ENCODE results near the gene KRTAP4-4.
"Not testable (repeated sequence)": the region's sequence is repeated elsewhere in the genome, so short reads cannot be mapped to it uniquely, and the experiment has no call there.

Gene KRTAP4-4

GRCh38 chr17:41147531-41148204 is 12.9 kb downstream of the KRTAP4-4 start:
- no peak for FAIRE-seq
- DNase-seq (ENCODE audit: insufficient read length, low spot score): no peak
- TF ChIP-seq, protein P1, sequence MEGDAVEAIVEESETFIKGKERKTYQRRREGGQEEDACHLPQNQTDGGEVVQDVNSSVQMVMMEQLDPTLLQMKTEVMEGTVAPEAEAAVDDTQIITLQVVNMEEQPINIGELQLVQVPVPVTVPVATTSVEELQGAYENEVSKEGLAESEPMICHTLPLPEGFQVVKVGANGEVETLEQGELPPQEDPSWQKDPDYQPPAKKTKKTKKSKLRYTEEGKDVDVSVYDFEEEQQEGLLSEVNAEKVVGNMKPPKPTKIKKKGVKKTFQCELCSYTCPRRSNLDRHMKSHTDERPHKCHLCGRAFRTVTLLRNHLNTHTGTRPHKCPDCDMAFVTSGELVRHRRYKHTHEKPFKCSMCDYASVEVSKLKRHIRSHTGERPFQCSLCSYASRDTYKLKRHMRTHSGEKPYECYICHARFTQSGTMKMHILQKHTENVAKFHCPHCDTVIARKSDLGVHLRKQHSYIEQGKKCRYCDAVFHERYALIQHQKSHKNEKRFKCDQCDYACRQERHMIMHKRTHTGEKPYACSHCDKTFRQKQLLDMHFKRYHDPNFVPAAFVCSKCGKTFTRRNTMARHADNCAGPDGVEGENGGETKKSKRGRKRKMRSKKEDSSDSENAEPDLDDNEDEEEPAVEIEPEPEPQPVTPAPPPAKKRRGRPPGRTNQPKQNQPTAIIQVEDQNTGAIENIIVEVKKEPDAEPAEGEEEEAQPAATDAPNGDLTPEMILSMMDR (IDR thresholded peaks at IDR 0.05; ENCODE audit: insufficient read depth, missing control alignments): no peak

DNA sequence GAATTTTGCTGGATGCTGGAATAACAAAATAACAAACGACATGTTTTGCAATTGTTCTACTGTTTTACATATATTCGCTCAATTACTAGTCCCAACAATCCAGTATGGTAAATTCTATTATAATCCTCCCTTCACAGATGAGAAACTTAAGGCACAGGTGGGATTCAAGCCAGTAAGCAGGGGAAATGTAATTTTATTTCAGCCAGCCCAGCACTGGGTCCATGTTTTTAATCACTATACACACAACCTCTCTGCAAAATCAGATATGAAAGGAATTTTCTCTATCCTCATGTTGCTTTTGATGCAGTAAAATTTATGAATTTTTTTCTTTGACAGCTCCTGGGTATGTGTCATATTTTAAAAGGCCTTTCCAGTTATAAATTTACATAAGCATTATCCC is 15.3 kb downstream of the KRTAP4-4 start:
- FAIRE-seq: no peak
- DNase-seq (ENCODE audit: insufficient read length, low spot score): no peak
- TF ChIP-seq, protein P1 (IDR thresholded peaks at IDR 0.05; ENCODE audit: insufficient read depth, missing control alignments): no peak

DNA sequence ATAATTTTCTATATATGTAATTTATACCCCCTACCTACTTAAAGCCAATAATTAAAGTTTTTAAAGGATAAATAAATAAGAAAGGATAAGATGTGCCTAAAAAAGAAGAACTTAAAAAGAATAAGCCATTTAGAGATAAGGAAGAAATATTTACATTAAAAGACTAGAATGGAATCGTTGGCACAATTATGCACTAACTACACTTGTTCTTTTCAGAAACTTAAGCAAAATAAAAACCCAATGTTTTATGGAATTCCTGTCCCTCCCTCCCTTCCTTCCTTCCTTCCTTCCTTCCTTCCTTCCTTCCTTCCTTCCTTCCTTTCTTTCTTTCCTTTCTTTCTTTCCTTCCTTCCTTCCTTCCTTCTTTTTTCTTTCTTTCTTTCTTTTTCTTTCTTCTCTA is 15.7 kb downstream of the KRTAP4-4 start:
- TF ChIP-seq, protein P1 (IDR thresholded peaks at IDR 0.05; ENCODE audit: insufficient read depth, missing control alignments): no peak
- DNase-seq (ENCODE audit: insufficient read length, low spot score) (no peak), FAIRE-seq (no peak)

- TF ChIP-seq, protein P1 (IDR thresholded peaks at IDR 0.05; ENCODE audit: insufficient read depth, missing control alignments): no peak
- FAIRE-seq (no peak), DNase-seq (ENCODE audit: insufficient read length, low spot score) (no peak)
These were observed 19.2 kb downstream of the KRTAP4-4 start for GRCh38 chr17:41141361-41141760.

DNA sequence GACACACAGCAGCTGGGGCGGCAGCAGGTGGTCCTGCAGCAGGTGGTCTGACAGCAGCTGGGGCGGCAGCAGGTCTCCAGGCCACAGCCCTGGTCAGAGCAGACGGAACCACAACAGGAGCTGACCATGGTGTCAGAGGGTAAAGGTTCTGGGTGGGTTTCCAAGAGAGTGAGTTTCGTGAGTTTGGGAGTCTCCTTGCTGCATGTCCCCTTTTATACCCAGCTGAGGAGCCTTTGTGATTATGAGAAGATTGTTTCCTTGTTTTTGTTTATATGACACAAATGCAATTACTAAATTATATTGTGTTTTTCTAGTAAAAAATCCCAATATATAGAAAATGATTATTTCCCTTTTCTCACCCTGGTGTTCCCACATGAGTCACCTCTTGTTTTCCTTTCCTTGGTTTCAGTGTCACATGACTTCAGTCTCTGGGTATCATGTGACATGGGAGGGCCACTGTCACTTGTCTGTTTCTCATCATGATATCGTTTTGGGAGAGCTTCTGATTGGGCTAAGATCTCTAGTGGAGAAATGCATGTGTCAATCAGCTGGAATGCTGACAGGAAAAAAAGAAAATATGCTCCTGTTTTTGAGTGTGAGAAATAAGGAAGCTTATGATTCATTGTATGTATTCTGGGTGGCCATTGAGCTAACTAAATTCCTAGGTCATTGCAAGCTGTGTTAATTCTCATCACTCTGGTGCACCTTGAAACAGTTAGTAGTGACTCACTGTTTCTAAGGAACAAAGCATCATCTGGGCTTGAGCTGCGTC is 20.0 kb downstream of the KRTAP4-4 start, which contains the start of gene KRTAP4-6:
Gene KRTAP4-6, minus strand, starts transcription at position 185 of the 772 bp plus-strand sequence. Its CDS starts 57 bp downstream, at position 128.
- FAIRE-seq (no peak), DNase-seq (ENCODE audit: insufficient read length, low spot score) (no peak)
- TF ChIP-seq, protein P1 (IDR thresholded peaks at IDR 0.05; ENCODE audit: insufficient read depth, missing control alignments): no peak

DNA sequence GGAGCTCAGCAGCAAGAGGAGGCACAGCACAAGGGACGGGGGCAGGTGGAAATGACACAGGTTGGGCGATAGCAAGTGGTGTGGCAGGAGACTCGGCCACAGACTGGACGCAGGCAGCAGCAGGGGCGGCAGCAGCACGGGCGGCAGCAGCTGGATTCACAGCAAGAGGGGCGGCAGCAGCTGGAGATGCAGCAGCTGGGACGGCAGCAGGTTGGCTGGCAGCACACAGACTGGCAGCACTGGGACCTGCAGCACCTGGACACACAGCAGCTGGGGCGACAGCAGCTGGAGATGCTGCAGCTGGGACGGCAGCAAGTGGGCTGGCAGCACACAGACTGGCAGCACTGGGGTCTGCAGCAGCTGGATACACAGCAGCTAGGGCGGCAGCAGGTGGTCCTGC is 20.7 kb downstream of the KRTAP4-4 start:
- FAIRE-seq: not testable (repeated sequence)

DNA sequence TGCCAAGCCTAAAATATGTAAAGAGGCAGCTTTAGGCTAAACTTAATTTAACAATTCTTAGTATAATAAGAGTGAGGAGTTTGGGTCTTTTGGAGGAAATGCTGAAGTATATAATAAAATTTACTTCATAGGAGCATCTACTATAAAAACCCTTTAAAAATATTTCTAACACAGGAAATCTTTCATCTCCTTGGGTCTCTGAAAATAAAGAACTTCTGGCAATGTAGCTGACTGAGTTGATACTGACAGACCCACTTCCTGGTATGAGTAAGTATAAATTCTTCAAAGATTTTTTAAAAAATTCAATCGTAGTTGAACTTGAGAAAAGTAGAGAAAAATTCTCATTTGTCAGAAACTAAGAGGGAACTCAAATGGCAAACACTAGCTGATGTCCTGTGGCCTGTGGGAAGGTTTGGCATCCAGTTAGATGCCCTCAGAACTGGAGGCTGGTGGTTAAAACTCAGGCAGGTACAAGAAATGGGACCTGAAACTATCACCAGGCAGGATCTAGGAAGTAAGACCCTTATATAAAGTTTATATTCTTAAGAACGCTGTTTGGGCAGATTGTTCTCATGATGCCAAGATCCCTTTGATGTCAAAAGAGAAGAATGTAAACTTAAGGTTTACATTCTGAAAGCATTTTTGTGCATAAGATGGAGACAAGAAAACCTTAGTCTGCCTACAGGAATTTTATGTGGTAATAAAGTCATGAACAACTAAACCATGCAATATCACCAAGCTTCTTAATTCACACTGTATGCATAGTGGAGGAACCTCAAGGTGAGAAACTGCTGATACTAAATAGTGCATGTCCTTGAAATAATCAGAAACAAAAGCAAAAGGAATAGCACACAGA is 26.4 kb downstream of the KRTAP4-4 start:
- FAIRE-seq (no peak), DNase-seq (ENCODE audit: insufficient read length, low spot score) (no peak)
- TF ChIP-seq, protein P1 (IDR thresholded peaks at IDR 0.05; ENCODE audit: insufficient read depth, missing control alignments): no peak

More for the DNA sequence above, 20.7 kb downstream of the KRTAP4-4 start:
- DNase-seq (ENCODE audit: insufficient read length, low spot score): not testable (repeated sequence)

Measured in D721Med (cell line).